OCI-LY7 (cell line): ENCODE measurements around the gene C9orf152. TPM values are rescaled to one million over a fixed set of nuclear protein-coding genes. Genes with fewer than 3 reads are reported as not detected.

Source experiments
- BruUV-seq: library from RNA; stranded (reverse); fragments of 400-500 nt; replicated peaks from 2 replicates; lab custom pipeline; 2021; lab: Mats Ljungman, UMichigan
- CTCF ChIA-PET: fragments of 300-600 bp; sonication (Branson Sonifier 250); formaldehyde crosslinking; loops from one replicate; lab custom pipeline; 2022; ENCODE audit warnings: antibody characterized with exemption; ENCODE audit not compliant: unreplicated experiment; lab: Charles Lee
- POLR2A ChIA-PET: fragments of 300-600 bp; sonication (Branson Sonifier 250); formaldehyde crosslinking; loops from one replicate; lab custom pipeline; 2022; ENCODE audit warnings: antibody characterized with exemption; lab: Charles Lee
- DNase-seq: peaks from one replicate; pipeline ENCODE4 v3.0.0-alpha.2; 2015; ENCODE audit warnings: low spot score
- H2AFZ ChIP-seq: fragments of 200-600 bp; sonication (generic), shearing (Covaris generic); 2 replicates; pipeline ENCODE4 v1.6.1; 2014; ENCODE audit warnings: mild to moderate bottlenecking, antibody characterized with exemption, low read length, moderate library complexity
- H3K27ac ChIP-seq: fragments of 200-600 bp; sonication (generic); 2 replicates; pipeline ENCODE4 v1.5.1; 2014; ENCODE audit warnings: mixed run types, low read depth, mild to moderate bottlenecking, moderate library complexity, low read length, inconsistent platforms; ENCODE audit not compliant: poor library complexity, severe bottlenecking
- H3K36me3 ChIP-seq: fragments of 200-600 bp; sonication (generic); 2 replicates; pipeline ENCODE4 v1.6.1; 2014; ENCODE audit warnings: mild to moderate bottlenecking, antibody characterized with exemption, low read length, moderate library complexity, mixed read lengths; ENCODE audit not compliant: insufficient read depth
- H3K4me1 ChIP-seq: fragments of 200-600 bp; sonication (generic); 2 replicates; pipeline ENCODE4 v1.5.1; 2014; ENCODE audit warnings: mild to moderate bottlenecking, low read length; ENCODE audit not compliant: insufficient read depth, poor library complexity, severe bottlenecking
- H3K4me2 ChIP-seq: fragments of 200-600 bp; sonication (generic); 2 replicates; pipeline ENCODE4 v1.6.1; 2014; ENCODE audit warnings: mild to moderate bottlenecking, low read length
- H3K4me3 ChIP-seq: fragments of 200-600 bp; sonication (generic); 2 replicates; pipeline ENCODE4 v1.5.1; 2014; ENCODE audit warnings: mild to moderate bottlenecking, low read depth, low read length; ENCODE audit not compliant: poor library complexity, severe bottlenecking
- H3K79me2 ChIP-seq: fragments of 200-600 bp; sonication (generic); 2 replicates; pipeline ENCODE4 v1.6.1; 2016; ENCODE audit warnings: low read depth, mild to moderate bottlenecking, low read length, moderate library complexity, mixed read lengths; ENCODE audit not compliant: insufficient read depth
- H3K9me2 ChIP-seq: fragments of 200-600 bp; sonication (generic); 2 replicates; pipeline ENCODE4 v1.6.1; 2016; ENCODE audit warnings: mild to moderate bottlenecking, low read length, mixed read lengths; ENCODE audit not compliant: insufficient read depth
- H3K9me3 ChIP-seq: fragments of 200-600 bp; sonication (generic); 2 replicates; pipeline ENCODE4 v1.6.1; 2014; ENCODE audit warnings: mild to moderate bottlenecking, mixed run types, low read length, mixed read lengths
- H4K20me1 ChIP-seq: fragments of 200-600 bp; sonication (generic); 2 replicates; pipeline ENCODE4 v1.6.1; 2014; ENCODE audit warnings: mild to moderate bottlenecking, antibody characterized with exemption, low read length, moderate library complexity, mixed read lengths; ENCODE audit not compliant: insufficient read depth
- CTCF ChIP-seq: fragments of 200-600 bp; sonication (generic); conservative IDR thresholded peaks from 2 replicates; pipeline ENCODE4 v1.5.1; 2014; ENCODE audit warnings: mild to moderate bottlenecking, antibody characterized with exemption, low read length, moderate library complexity, mixed read lengths
- EZH2phosphoT487 ChIP-seq: fragments of 200-600 bp; sonication (generic); IDR thresholded peaks from 2 replicates; pipeline ENCODE4 v1.6.1; 2018; ENCODE audit warnings: low read depth, borderline replicate concordance, mild to moderate bottlenecking, mixed run types, antibody characterized with exemption, low read length, moderate library complexity, mixed read lengths
- intact Hi-C: fragments of 100-400 bp; cut with micrococcal nuclease; formaldehyde crosslinking; loops from one replicate; pipeline ENCODE4 v1.10.0; 2022; ENCODE audit not compliant: unreplicated experiment
- total RNA-seq, 2 experiments: library from RNA; depleted of rRNA in 1 of 2; stranded (reverse); fragments of >200 nt in 1 of 2; shearing (Covaris generic) in 1 of 2; gene quantifications; 2 replicates each; pipeline ENCODE4 v1.2.3, GENCODE V29; 2014 to 2022

The C9orf152 gene
- total RNA-seq, 2 experiments from 2014 or later: not detected

DNA sequence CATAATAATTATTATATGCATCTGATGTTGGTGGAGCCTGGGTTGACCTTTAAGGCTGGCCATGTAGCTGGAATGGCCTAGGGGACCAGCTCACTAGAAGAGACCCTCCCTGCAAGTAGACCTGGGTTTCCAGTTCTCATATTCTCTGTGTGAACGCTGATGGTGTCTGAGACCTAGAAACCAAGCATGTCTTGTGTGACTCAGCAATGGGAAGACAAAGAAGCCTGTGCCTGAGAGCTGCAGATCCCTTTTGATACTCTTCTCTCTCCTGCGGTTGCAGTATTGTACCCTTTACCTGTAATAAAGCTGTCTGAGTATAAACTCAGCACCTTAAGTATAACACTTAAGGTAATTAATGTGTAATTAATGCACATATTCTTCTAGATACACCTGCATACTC, 22.2 kb downstream of the C9orf152 start:
- CTCF ChIA-PET: no interaction called here
- H3K27ac ChIP-seq: no peak overlapping the region
- H2AFZ ChIP-seq: no peak overlapping the region
- intact Hi-C loops: no loop called here
- TF ChIP-seq CTCF (no peak), EZH2phosphoT487 (no peak)
- no peak for DNase-seq
- no peaks in the 10 kb centered on the region for H3K36me3 ChIP-seq
- H3K4me2 ChIP-seq: no peak overlapping the region
- H4K20me1 ChIP-seq: no peaks in the 10 kb centered on the region
- H3K9me3 ChIP-seq: 0 out of 2 replicates have a peak, but pooled peaks cover 5% of the 10 kb centered on the region
- no peak overlapping the region for H3K4me3 ChIP-seq
- no TSS peak for BruUV-seq
- H3K9me2 ChIP-seq: no peaks in the 10 kb centered on the region
- no peaks in the 10 kb centered on the region for H3K79me2 ChIP-seq
- no peaks in the 10 kb centered on the region for H3K4me1 ChIP-seq
- POLR2A ChIA-PET: interaction anchor here (1.4 kb wide), 1 partner anchor 29 kb away, joined by 3 read pairs; no protein-coding TSS in a partner anchor

GRCh38 chr9:110183208-110184145, 24.5 kb downstream of the C9orf152 start:
- ChIA-PET POLR2A (interaction anchor here (0.6 to 1.2 kb wide), 9 partner anchors 10 to 286 kb away, joined by 3 read pairs; no protein-coding TSS in a partner anchor), CTCF (interaction anchor here (0.6 kb wide), 2 partner anchors 28 to 479 kb away, joined by 3 read pairs; no protein-coding TSS in a partner anchor)
- H3K4me1 ChIP-seq: no peaks in the 10 kb centered on the region
- intact Hi-C loops: loop anchor here (1.0 to 2.0 kb wide), 2 partner anchors 34 to 437 kb away; no protein-coding TSS in a partner anchor
- no peak overlapping the region for H2AFZ ChIP-seq
- 0 out of 2 replicates have a peak, but pooled peaks cover 9% of the 10 kb centered on the region for H3K9me3 ChIP-seq
- no peak for TF ChIP-seq EZH2phosphoT487
- TF ChIP-seq CTCF: peak; percentile 93
- peak; percentile 76 for DNase-seq
- no peaks in the 10 kb centered on the region for H3K9me2 ChIP-seq
- no peak overlapping the region for H3K27ac ChIP-seq
- H3K4me2 ChIP-seq: no peak overlapping the region
- no peaks in the 10 kb centered on the region for H3K36me3 ChIP-seq
- no TSS peak for BruUV-seq
- H3K4me3 ChIP-seq: no peak overlapping the region
- H4K20me1 ChIP-seq: no peaks in the 10 kb centered on the region
- no peaks in the 10 kb centered on the region for H3K79me2 ChIP-seq
